GM18909 (cell line): Measurements from ENCODE around the gene C6orf47.
"Not testable (repeated sequence)": the region's sequence is repeated elsewhere in the genome, so short reads cannot be mapped to it uniquely, and the experiment has no call there.

Experiments
- ATAC-seq: cut with Tn5 transposase; IDR thresholded peaks from one replicate; pipeline ENCODE4 v1.9.1; 2021; ENCODE audit warnings: mild to moderate bottlenecking; ENCODE audit not compliant: unreplicated experiment, poor library complexity

C6orf47 gene, protein sequence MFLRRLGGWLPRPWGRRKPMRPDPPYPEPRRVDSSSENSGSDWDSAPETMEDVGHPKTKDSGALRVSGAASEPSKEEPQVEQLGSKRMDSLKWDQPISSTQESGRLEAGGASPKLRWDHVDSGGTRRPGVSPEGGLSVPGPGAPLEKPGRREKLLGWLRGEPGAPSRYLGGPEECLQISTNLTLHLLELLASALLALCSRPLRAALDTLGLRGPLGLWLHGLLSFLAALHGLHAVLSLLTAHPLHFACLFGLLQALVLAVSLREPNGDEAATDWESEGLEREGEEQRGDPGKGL

GRCh38 chr6:31660381-31661261, at the start of gene C6orf47:
C6orf47 (minus strand) TSS chr6:31660778; CDS start chr6:31659947, 831 bp downstream.
- peak; percentile 42 for ATAC-seq

DNA sequence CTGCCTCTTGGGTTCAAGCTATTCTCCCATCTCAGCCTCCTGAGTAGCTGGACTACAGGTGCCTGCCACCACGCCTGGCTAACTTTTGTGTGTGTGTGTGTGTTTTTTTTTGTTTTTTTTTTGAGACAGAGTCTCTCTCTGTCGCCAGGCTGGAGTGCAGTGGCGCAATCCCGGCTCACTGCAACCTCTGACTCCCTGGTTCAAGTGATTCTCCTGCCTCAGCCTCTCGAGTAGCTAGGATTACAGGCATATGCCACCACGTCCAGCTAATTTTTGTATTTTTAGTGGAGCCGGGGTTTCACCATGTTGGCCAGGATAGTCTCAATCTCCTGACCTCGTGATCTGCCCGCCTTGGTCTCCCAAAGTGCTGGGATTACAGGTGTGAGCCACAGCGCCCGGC, 48.6 kb upstream of the C6orf47 start:
- ATAC-seq = not testable (repeated sequence)

- no peak for ATAC-seq
Observed at GRCh38 chr6:31708224-31708623, 47.6 kb upstream of the C6orf47 start.

DNA sequence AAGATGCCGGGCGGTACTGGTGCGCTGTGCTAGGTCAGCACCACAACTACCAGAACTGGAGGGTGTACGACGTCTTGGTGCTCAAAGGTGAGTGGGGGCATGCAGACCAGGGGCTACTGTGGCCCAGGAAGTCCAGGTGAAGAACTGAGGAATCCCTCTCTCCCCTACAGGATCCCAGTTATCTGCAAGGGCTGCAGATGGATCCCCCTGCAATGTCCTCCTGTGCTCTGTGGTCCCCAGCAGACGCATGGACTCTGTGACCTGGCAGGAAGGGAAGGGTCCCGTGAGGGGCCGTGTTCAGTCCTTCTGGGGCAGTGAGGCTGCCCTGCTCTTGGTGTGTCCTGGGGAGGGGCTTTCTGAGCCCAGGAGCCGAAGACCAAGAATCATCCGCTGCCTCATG, 47.1 kb upstream of the C6orf47 start:
- ATAC-seq = no peak

DNA sequence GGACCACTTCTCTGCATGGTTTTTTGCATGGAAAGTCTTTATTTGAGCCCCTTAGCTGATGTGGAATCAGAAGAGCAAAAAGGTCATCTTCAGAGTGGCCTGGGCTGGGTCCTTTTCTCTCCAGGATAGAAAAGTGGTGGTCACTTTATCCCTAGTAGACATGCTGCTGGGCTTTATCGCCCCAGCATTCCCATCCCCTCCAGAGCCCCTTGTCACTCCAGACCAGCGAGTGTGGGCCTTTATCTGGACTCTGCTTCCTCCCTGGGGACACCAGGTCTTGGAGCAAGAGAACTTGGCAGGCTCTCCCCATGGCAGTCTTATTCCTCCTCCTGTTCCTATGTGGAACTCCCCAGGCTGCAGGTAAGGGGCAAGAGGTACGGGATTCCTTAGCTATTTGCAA, 46.0 kb upstream of the C6orf47 start, which contains the start of gene LY6G6F:
Gene LY6G6F, plus strand, starts transcription at position 268 of the 400 bp plus-strand sequence. Its CDS starts 41 bp downstream, at position 309.
- no peak for ATAC-seq

DNA sequence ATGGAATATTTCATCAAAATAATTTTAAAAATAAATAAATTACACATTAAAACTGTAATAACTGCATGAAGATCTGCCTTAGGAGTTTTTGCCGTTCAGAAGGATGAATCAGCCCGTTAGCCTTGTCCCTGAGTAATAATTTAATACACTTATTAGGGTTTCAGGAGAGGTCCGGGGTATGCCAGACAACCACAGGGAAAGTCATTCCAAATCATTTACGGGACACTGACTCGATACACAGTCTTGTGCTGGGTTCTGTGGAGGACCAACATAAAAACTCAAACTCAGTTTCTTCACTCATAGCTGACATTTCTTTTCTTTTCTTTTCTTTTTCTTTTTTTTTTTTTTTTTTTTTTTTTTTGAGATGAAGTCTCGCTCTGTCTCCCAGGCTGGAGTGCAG, 45.4 kb upstream of the C6orf47 start:
- ATAC-seq = no peak

GRCh38 chr6:31702819-31703716, 42.5 kb upstream of the C6orf47 start, which contains the start of gene ABHD16A:
ABHD16A (minus strand) TSS chr6:31703324; CDS start chr6:31703281, 43 bp downstream.
- ATAC-seq = peak; percentile 85

DNA sequence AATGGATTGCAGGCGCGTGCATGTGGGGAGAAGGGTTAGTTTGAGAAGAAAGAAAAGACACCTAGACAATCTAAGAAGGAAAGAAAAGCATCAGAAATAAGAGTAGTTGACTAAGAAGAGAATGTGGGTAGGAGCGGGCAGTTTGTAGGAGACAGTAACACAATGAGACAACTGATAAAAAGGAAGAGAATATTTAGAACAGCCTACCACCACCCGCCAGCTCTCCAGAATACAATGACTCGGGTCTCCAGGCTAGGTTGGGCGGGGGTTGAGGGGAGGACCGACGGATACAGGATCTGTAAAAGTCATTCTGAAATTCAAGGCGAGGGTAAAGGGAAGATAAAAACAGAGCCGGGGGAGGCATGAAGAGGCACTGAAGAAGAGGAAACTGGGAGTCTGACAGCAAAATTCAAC, 41.8 kb upstream of the C6orf47 start:
- ATAC-seq = no peak

GRCh38 chr6:31701666-31702404, 41.3 kb upstream of the C6orf47 start:
- ATAC-seq = no peak

DNA sequence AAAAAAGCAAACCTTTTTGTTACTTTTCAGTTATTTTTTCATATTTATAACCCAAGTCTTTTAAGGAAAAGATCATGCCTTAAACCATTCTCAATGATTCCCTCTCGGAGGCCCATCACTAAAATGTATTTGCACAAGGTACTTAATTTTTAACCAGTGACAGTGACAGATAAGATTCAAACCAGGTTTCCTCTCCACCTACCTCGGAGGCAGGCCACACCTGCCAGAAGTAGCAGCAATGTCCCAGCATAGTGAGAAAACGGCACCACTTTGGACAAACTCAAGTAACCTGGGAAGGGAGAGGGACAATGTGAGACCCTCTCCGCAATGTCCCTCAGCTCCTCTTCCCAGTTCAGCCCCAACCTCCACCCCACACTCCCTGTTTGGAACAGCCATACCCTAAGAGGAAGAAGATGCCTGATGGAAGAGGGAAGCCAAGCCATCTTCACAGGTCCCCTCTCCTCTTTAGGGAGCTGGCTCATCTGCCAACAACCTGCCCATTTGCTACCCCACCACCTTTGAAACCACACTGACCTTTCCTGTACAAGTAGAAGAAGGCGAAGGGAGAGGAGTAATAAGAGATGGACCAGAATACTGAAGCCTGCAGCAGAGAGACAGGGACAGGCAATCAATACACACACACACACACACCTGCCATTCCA, 40.3 kb upstream of the C6orf47 start:
- no peak for ATAC-seq

DNA sequence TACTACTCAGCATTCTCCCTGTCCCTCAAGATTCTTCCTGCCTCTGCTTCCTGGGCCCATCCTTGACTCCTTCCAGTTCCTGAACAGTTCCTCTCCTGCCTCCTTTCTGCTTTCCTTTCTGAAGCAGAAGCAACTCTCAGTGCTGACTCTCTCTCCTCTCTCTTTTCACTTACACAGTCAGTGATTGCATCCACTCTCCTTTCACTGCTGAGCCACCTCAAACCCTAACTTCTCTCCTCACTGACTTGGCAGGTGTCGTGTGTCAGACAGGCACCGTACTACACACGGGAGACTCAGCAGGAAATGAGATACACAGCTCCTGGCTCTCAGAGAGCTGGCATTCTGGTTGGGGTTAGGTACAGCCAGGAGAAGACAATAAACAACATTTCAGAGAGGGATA, 37.0 kb upstream of the C6orf47 start:
- ATAC-seq = no peak

DNA sequence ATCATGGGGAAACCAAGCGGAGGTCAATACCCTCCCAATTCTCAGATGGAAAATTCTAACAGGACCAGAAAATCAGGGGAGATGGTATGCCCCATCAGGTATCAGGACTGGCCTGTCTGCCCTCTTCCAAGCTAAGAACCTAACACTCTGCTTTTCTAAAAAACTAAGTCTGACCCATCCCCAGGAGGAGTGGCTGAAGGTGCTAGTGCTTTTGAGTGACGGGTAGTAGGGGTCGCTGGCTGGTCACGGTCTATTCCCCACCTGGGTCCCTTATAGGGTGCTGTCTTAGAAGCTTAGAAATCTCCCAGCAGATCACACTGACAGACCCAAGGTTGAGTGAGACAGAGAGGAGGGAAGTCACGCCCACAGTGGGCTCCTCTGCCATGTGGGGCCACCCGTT, 33.0 kb upstream of the C6orf47 start:
- ATAC-seq = no peak

GRCh38 chr6:31692886-31693285, 32.3 kb upstream of the C6orf47 start:
- no peak for ATAC-seq

DNA sequence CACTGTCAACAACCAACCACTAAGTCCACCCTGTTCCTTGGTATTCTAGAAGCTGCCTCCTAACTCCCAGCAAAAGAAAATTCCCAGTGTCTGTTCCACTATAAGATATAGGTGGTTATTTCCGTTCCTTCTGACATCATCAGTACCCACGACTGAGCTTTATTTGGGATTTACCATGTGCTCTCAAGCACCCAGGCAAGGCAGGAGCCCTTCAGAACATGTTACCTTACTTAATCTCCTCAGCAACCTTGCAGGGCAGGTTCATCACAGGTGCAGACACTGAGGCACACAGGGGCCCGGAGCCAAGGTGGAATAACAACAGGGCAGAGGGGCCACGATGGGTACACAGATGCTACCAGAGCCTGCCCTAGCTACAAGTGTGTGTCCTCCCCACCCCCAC, 31.8 kb upstream of the C6orf47 start:
- ATAC-seq = no peak

DNA sequence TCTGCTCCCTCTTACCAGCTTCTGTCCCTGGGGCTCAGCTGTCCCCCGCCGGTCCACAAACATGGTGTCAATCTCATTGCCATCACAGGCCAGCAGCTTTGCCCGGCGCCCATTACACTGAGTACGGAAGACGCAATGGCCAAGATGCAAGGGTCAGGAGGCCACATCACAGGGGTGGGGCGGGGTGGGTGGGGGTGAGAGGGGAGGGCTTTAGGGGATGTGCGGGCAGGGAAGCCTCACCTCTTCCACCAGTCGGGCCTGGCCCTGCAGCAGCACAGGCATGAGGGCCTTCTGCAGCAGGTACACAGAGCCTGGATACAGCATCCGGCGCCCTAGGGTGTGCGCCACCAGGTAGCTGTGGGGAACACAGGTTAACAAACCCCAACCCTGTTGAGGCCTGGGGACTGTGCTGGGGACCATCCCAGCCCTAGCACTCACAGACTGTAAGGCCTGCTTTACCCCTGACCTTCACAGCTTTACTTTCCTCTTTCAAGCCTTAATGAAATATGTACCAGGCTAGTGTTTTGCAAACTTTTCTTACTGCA, 31.1 kb upstream of the C6orf47 start:
- ATAC-seq = no peak

GRCh38 chr6:31691078-31691463, 30.5 kb upstream of the C6orf47 start:
- ATAC-seq = no peak

GRCh38 chr6:31690231-31691077, 29.9 kb upstream of the C6orf47 start:
- ATAC-seq = no peak
